Activated naive CD8-positive, alpha-beta T cell treated with anti-CD3 and anti-CD28 coated beads for 36 hours (primary cell): ENCODE results near the gene RERE. TPM values are rescaled to one million over a fixed set of nuclear protein-coding genes. Genes with fewer than 3 reads are reported as not detected.
A peak's percentile ranks its signal among the peaks of the same experiment; 100 is the strongest.

Source experiments
- DNase-seq: peaks from one replicate; pipeline ENCODE4 v3.0.0; 2021
- H3K27ac Mint-ChIP-seq: one replicate; pipeline ENCODE4 v1.8.0; 2022; ENCODE audit warnings: mild to moderate bottlenecking, moderate library complexity, mixed read lengths
- H3K27me3 Mint-ChIP-seq: one replicate; pipeline ENCODE4 v1.8.0; 2022; ENCODE audit warnings: mild to moderate bottlenecking, mixed read lengths
- H3K36me3 Mint-ChIP-seq: one replicate; pipeline ENCODE4 v1.8.0; 2021; ENCODE audit warnings: mild to moderate bottlenecking, mixed read lengths
- H3K4me1 Mint-ChIP-seq: one replicate; pipeline ENCODE4 v1.8.0; 2021; ENCODE audit warnings: mixed read lengths
- H3K4me3 Mint-ChIP-seq: one replicate; pipeline ENCODE4 v1.8.0; 2022; ENCODE audit warnings: mild to moderate bottlenecking, moderate library complexity, mixed read lengths
- H3K9me3 Mint-ChIP-seq: one replicate; pipeline ENCODE4 v1.8.0; 2022; ENCODE audit warnings: mixed read lengths
- total RNA-seq, 2 experiments: library from RNA; stranded (reverse); gene quantifications; one replicate each; pipeline ENCODE4 v1.2.3, GENCODE V29; 2021

The RERE gene
- total RNA-seq, 2 experiments from 2014 or later = 36.8 to 39.6 TPM

DNA sequence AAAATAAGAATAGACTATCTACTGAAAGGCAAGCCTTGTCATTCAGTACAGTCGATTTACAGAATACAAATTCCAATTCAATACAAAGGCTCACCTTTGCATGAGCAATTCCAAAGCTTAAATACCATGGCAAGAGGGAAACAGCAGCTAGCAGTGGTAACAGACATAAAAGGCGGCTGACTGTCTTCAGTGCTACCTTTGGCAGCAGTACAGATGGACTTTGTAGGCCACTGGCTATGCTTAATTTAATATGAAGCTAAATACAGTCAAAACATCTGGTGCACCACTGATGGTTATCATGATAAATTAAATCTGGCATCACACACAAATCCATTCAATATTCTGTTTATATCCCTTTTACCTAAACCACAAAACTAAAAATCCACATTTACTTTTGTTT is 62.4 kb downstream of the RERE start:
- DNase-seq = no peak
- H3K27me3 Mint-ChIP-seq = no peaks in the 10 kb centered on the region
- H3K4me3 Mint-ChIP-seq = no peak overlapping the region
- H3K9me3 Mint-ChIP-seq = no peaks in the 10 kb centered on the region
- H3K4me1 Mint-ChIP-seq = peaks cover 24% of the 10 kb centered on the region
- H3K27ac Mint-ChIP-seq = no peak overlapping the region
- no peaks in the 10 kb centered on the region for H3K36me3 Mint-ChIP-seq

DNA sequence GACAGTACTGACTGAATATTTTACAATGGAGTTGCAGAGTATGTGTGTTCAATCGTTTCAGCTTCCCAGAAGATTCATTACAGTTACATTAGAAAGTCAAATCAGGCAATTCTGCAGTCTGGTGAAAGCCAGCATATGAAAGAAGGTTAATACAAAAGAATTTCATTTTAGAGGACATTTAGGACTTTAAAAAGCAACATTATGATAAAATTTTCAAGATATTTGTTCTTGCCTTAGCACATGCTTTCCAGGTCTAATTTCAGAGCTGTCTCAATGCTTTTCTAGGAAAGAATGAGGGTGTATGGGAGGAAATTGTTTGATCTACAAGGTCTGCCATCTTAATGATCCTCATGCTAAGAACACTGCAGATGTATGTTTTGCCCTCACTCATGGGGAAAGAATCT is 63.2 kb downstream of the RERE start:
- Mint-ChIP-seq H3K4me1 (peaks cover 24% of the 10 kb centered on the region), H3K27me3 (no peaks in the 10 kb centered on the region), H3K9me3 (no peaks in the 10 kb centered on the region), H3K36me3 (no peaks in the 10 kb centered on the region), H3K27ac (no peak overlapping the region), H3K4me3 (no peak overlapping the region)
- DNase-seq = no peak

DNA sequence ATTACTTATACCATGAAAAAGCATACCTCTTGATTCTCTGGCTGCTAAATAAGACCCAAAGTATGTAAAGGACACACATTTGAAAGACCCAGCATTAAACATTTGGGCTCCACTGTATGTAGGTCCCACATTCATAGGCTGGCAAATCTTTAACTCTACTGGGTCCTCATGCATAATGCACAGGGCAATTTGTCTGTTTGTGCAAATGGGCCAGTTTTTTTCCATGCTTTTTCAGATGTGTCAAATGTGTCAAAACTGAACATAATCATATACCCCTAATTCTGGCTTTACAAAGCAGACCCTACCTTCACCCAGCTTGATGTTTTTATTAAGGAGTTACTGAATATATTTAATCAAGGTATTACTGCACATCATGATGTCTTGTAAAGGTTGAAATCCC is 63.7 kb downstream of the RERE start:
- H3K27me3 Mint-ChIP-seq = no peaks in the 10 kb centered on the region
- DNase-seq = no peak

DNA sequence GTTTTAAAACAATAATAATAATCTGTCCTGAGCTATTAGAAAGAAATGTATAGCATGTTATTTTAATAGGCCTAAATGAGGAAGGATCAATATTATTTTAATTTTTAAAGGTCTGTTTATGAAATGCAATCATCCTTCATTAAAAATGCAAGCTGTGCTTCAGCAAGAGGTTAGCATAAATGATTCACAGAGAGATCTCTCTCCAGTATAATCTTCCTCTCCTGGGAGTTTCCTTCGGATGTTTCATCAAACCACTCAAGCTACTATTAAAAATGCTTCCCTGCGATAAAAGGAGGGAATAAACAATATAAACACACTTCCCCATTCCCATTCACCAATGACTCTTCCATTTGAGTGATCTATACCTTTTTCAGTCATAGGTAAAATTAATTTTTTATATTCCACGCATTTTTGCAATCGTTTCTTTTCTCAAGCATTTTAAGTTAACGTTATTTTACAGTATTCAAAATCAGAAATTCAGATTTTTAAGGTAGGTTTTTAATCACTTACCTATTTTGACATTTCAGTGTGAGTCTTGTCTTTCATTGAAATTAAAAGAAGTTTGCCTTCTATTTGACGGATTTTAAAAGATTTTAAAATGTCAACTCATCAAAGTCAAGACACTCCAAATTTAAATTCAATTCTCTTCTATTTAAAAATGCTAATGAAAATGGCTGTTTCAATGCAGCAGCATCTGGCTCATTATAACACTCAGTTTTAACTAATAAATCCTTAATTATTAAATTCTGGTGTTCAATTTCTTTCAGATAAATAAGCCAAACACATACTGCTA is 64.3 kb downstream of the RERE start:
- DNase-seq = no peak
- Mint-ChIP-seq H3K4me3 (no peak overlapping the region), H3K9me3 (peaks cover 2% of the 10 kb centered on the region), H3K27ac (no peak overlapping the region), H3K36me3 (peaks cover 3% of the 10 kb centered on the region), H3K27me3 (no peaks in the 10 kb centered on the region), H3K4me1 (peaks cover 25% of the 10 kb centered on the region)

More for the DNA sequence above, 63.7 kb downstream of the RERE start:
- no peaks in the 10 kb centered on the region for H3K9me3 Mint-ChIP-seq
- H3K4me3 Mint-ChIP-seq = no peak overlapping the region
- peaks cover 24% of the 10 kb centered on the region for H3K4me1 Mint-ChIP-seq
- no peak overlapping the region for H3K27ac Mint-ChIP-seq
- H3K36me3 Mint-ChIP-seq = no peaks in the 10 kb centered on the region

DNA sequence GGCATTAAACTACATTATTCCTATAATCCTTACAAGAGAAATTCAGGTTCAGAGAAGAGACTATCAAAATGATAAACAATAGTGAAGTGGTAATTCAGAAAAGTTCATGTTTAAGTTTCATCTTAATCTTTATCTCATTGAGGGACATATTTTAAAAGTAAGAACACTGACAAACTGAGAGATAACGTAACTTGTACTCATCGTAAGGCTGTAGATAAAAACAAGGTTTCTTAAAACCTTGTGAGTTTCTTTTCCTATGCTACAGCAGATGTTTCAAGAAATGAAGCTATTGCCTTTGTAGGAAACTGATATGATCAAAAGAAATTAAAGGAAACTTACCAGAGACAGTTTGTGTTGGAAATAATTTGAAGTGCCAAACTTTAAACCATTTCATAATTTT is 65.0 kb downstream of the RERE start:
- Mint-ChIP-seq H3K9me3 (peaks cover 2% of the 10 kb centered on the region), H3K36me3 (peaks cover 3% of the 10 kb centered on the region), H3K27me3 (no peaks in the 10 kb centered on the region), H3K4me1 (peaks cover 26% of the 10 kb centered on the region), H3K27ac (peak overlapping the region; percentile 79), H3K4me3 (peak overlapping the region; percentile 35)
- DNase-seq = no peak

DNA sequence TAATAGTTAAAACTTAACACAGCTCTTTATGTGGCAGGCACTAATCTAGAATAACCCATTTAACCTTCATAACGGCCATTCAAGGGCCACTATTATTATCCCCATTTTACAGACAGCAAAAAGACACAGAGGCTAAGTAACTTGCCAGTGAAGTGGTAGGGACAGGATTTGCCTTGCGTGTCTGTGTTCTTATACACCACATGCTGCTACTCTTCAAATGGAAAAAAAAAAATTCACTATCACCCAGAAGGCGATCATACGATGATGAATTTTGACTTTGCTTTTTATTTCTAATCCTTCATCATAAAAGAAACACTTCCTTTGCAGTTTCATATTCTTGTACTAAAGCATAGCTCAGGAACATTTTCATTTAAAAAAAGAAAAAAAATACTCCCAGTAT is 65.5 kb downstream of the RERE start:
- no peak for DNase-seq
- H3K9me3 Mint-ChIP-seq = peaks cover 2% of the 10 kb centered on the region
- peak overlapping the region; percentile 35 for H3K4me3 Mint-ChIP-seq
- no peaks in the 10 kb centered on the region for H3K27me3 Mint-ChIP-seq
- peaks cover 25% of the 10 kb centered on the region for H3K4me1 Mint-ChIP-seq
- H3K27ac Mint-ChIP-seq = peak overlapping the region; percentile 79
- H3K36me3 Mint-ChIP-seq = peaks cover 3% of the 10 kb centered on the region

DNA sequence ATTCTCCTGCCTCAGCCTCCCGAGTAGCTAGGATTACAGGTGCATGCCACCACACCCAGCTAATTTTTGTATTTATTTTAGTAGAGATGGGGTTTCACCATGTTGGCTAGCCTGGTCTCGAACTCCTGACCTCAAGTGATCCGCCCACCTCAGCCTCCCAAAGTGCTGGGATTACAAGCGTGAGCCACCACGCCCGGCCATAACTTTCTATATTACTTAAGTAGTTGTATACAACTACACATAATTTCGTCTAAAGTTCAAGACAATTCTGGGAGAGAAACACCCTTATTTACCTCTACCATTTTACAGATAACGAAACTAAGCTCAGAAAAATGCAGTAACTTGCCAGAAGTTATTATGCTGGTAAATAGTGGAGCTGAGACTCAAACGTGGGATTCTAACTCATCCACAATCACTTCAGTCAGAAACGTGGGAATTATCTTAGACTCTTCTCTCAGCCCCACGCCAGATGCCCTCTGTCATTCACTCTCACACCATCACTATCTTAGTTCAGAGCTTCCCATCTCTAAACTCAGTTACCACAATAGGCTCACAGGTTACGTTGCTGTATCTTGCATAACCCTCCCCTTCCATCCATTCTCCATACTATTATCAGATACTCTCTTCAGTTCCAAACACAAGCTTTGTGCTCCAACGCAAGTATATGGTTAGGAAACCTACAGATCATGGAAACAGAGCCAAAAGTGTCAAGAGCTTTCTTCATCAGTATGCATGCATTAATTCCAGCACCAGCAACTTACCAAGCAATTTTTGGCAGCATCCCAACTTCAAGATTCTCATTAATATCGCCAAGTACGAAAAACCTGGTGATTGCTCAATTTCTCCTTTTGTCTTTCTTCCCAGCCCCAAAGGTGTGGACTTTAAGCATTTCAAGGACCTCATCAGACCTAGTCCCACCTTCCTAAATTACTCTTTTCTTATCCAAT is 69.3 kb downstream of the RERE start:
- Mint-ChIP-seq H3K36me3 (peaks cover 5% of the 10 kb centered on the region), H3K9me3 (peaks cover 2% of the 10 kb centered on the region), H3K27ac (peak overlapping the region; percentile 56), H3K4me3 (no peak overlapping the region), H3K4me1 (peaks cover 21% of the 10 kb centered on the region), H3K27me3 (no peaks in the 10 kb centered on the region)
- DNase-seq = no peak

DNA sequence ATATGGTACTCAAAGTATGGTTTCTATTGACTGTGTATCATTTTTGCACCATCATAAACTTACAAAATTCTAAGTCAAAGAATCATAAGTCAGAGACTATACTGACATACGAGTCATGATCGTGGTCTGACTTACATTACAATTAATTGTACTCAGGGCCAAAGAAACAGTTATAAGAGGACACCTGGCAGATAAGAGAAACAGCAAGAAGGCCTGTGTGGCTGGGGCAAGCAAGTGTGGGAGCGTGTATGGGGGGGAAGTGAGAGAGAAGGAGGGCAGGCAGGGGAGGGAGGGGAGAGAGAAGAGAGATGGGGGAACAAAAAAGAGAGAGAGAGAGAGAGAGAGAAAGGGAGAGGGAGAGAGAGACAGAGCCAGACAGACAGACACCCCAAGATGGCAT is 70.9 kb downstream of the RERE start:
- H3K4me1 Mint-ChIP-seq = peaks cover 11% of the 10 kb centered on the region
- DNase-seq = no peak
- H3K27ac Mint-ChIP-seq = peak overlapping the region; percentile 0
- H3K9me3 Mint-ChIP-seq = peaks cover 2% of the 10 kb centered on the region
- no peaks in the 10 kb centered on the region for H3K27me3 Mint-ChIP-seq
- H3K4me3 Mint-ChIP-seq = no peak overlapping the region
- H3K36me3 Mint-ChIP-seq = peaks cover 5% of the 10 kb centered on the region

DNA sequence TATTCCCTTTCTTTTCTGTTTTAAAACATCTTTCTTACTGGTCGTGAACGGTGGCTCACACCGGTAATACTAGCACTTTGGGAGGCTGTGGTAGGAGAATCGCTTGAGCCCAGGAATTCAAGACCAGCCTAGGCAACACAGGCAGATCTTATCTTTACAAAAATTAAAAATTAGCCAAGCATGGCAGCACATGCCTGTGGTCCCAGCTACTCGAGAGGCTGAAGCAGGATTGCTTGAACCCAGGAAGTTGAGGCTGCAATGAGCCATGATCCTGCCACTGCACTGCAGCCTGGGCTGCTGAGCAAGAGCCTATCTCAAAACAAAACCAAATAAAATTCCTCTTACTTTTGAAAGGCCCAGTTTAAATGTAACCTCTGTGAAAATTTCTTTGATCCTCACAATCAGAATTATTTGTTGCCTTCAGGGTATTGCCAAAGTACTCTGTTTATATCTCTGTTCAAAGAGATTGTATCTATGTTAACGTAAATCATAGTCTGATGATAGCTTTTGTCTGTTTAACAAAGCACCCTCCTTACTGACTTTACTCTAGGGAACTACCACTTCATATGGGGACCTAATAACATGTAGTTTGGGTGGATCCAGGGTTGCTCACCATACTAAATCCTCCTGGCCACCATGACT is 71.6 kb downstream of the RERE start:
- H3K27me3 Mint-ChIP-seq = no peaks in the 10 kb centered on the region
- peaks cover 12% of the 10 kb centered on the region for H3K36me3 Mint-ChIP-seq
- H3K9me3 Mint-ChIP-seq = peaks cover 2% of the 10 kb centered on the region
- H3K4me3 Mint-ChIP-seq = no peak overlapping the region
- DNase-seq = no peak
- H3K27ac Mint-ChIP-seq = no peak overlapping the region
- peaks cover 12% of the 10 kb centered on the region for H3K4me1 Mint-ChIP-seq

DNA sequence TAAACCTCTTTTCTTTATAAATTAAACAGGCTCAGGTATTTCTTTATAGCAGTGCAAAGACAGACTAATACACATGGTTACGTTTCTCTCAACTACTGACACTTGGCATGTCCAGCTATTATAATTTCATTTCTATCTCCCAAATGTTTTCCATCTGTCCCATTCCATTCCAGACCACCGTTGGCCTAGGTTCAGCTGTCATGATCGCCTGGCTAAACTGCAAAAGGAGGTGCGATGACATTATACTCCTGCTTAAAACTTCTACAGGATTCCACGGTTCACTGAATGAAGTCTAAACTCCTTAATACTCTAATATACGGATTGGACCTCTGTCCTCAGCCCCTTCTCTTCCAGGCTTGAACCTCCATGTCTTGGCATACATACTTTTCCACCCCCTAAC is 72.1 kb downstream of the RERE start:
- Mint-ChIP-seq H3K9me3 (peaks cover 2% of the 10 kb centered on the region), H3K4me1 (peaks cover 12% of the 10 kb centered on the region), H3K36me3 (peaks cover 12% of the 10 kb centered on the region), H3K27me3 (no peaks in the 10 kb centered on the region), H3K27ac (no peak overlapping the region), H3K4me3 (no peak overlapping the region)
- DNase-seq = no peak

DNA sequence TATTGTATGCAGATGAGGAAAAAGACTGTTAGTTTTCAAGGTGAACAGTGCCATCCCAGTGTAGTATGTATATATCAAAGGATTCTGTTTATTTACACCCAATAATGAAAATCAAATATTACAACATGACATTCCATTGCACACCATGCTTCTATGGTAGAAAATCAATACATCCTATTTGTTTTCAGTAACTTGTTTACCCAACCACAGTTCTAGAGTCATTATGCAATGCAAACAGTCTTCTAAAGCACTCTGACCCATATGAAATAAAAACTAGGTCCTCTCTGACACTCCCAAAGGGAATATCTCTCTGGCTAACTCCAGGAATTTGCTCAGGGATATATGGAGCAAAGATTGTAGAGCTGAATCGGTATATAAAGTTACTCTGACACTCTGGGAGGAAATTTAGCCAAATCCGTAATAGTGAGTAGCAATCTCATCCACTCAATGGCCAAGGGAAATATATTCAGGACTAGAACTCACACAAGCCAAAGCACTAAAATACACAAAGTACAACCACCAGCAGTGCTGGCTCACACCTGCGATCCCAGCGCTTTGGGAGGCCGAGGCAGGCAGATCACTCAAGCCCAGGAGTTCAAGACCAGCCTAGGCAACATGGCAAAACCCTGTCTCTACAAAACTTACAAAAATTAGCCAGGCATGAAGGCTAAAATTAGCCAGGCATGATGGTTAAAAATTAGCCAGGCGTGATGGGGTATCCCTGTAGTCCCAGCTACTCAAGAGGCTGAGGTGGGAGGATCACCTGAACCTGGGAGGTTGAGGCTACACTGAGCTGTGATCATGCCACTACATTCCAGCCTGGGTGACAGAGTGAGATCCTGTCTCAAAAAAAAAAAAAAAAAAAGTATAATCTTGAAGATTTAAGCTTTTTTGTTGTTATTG is 75.2 kb downstream of the RERE start:
- no peak overlapping the region for H3K27ac Mint-ChIP-seq
- H3K27me3 Mint-ChIP-seq = no peaks in the 10 kb centered on the region
- H3K4me3 Mint-ChIP-seq = no peak overlapping the region
- DNase-seq = no peak
- H3K4me1 Mint-ChIP-seq = peaks cover 9% of the 10 kb centered on the region
- H3K36me3 Mint-ChIP-seq = peaks cover 25% of the 10 kb centered on the region
- H3K9me3 Mint-ChIP-seq = peaks cover 7% of the 10 kb centered on the region

DNA sequence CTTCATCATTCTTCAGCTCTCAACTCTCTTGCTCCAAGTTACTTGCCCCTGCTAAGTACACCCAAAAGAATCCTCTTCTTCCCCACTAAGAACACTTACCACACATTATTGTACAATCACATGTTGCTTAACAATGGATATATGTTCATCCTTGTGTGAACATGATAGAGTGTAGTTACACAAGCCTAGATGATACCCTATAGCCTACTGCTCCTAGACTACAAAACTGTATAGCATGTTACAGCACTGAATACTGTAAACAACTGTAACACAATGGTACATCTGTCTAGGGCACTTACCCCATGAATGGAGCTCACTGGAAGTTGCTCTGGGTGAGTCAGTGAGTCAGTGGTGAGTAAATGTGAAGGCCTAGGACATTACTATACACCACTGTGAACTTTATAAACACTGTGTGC is 77.4 kb downstream of the RERE start:
- no peak for DNase-seq
- no peak overlapping the region for H3K4me3 Mint-ChIP-seq
- H3K27me3 Mint-ChIP-seq = no peaks in the 10 kb centered on the region
- no peak overlapping the region for H3K27ac Mint-ChIP-seq
- H3K9me3 Mint-ChIP-seq = peaks cover 7% of the 10 kb centered on the region
- peaks cover 6% of the 10 kb centered on the region for H3K4me1 Mint-ChIP-seq
- peaks cover 25% of the 10 kb centered on the region for H3K36me3 Mint-ChIP-seq

DNA sequence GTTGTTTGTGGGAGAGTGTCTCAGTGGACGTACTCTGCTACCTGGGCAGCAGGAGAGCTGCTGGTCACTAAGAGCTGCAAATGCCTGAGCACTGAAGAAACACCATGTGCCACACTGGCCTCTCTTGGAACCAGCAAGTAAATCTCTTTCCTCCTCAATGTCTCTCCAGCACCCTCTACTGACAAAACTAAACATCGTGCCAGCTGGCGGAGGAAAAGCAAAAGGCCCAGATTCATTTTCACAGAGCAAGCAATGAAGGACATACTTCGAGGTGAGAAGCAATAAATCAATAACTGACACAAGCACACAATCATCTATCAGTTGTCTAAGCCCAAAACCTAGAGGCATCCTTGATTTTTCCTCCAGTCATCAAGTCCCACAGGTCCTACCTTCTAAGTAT is 78.1 kb downstream of the RERE start:
- H3K4me3 Mint-ChIP-seq = no peak overlapping the region
- peaks cover 5% of the 10 kb centered on the region for H3K4me1 Mint-ChIP-seq
- H3K27ac Mint-ChIP-seq = no peak overlapping the region
- peaks cover 7% of the 10 kb centered on the region for H3K9me3 Mint-ChIP-seq
- H3K36me3 Mint-ChIP-seq = peaks cover 25% of the 10 kb centered on the region
- no peak for DNase-seq
- H3K27me3 Mint-ChIP-seq = no peaks in the 10 kb centered on the region

DNA sequence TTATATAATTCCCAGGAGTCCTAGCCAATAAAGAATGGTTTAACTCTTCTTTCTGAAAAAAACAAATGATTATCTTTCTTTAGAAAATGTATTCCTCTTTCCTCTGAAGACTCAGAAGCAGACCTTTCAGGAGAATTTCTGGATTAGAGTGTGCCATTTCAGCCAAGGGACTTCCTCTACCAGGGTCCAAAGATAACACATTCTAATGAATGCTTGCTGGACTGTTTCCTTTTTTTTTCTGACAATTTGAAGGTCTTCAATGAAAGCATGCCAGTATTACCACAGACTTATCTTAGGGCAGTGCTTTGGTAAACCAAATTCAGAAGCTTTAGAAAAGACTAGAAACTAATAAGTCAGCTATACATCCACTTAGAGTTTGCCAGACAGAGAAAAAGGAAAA is 80.5 kb downstream of the RERE start:
- Mint-ChIP-seq H3K4me1 (peaks cover 3% of the 10 kb centered on the region), H3K9me3 (peaks cover 12% of the 10 kb centered on the region), H3K27ac (no peak overlapping the region), H3K4me3 (no peak overlapping the region), H3K27me3 (no peaks in the 10 kb centered on the region), H3K36me3 (peaks cover 30% of the 10 kb centered on the region)
- DNase-seq = no peak
